Ovary (tissue), 9 donors: Measurements from ENCODE around the gene SULF2. TPM values are rescaled to one million over a fixed set of nuclear protein-coding genes. Genes with fewer than 3 reads are reported as not detected.

Source experiments
- DNase-seq, 5 donors: peaks; one replicate each; pipeline ENCODE4 v3.0.0-alpha.2; 2019 to 2020
- H3K27ac ChIP-seq, 2 donors: fragments of 200-600 bp; one replicate each; pipeline versions ENCODE4 v1.5.1 to v1.8.0; 2019 to 2022
- H3K27me3 ChIP-seq: fragments of 200-600 bp; one replicate; pipeline ENCODE4 v1.8.0; 2022
- H3K36me3 ChIP-seq: fragments of 200-600 bp; sonication (generic); one replicate; pipeline ENCODE4 v1.5.1; 2019
- H3K4me1 ChIP-seq: one replicate; pipeline ENCODE4 v1.8.1; 2013; ENCODE audit warnings: mild to moderate bottlenecking, moderate library complexity; ENCODE audit not compliant: insufficient read depth
- H3K4me3 ChIP-seq: fragments of 200-600 bp; sonication (generic); one replicate; pipeline ENCODE4 v1.5.1; 2017
- H3K9me3 ChIP-seq, 2 donors: fragments of 200-600 bp in 1 of 2; sonication (generic) in 1 of 2; one replicate each; pipeline versions ENCODE4 v1.5.1 to v1.8.1; 2013 to 2019; ENCODE audit warnings: mild to moderate bottlenecking in 1 of 2, moderate library complexity in 1 of 2
- CTCF ChIP-seq, 3 donors: fragments of 450-650 bp in 2 of 3; fragments of 200-600 bp in 1 of 3; IDR thresholded peaks; one replicate each; pipeline versions ENCODE4 v1.5.1 to v1.8.0; 2016 to 2022; ENCODE audit warnings: antibody characterized with exemption in 3 of 3, mild to moderate bottlenecking in 1 of 3
- EP300 ChIP-seq: sonication (generic); formaldehyde crosslinking; IDR thresholded peaks from one replicate; pipeline ENCODE4 v1.6.1; 2017; ENCODE audit warnings: antibody characterized with exemption
- POLR2A ChIP-seq: fragments of 450-650 bp; IDR thresholded peaks from one replicate; pipeline ENCODE4 v1.6.1; 2017; ENCODE audit warnings: antibody characterized with exemption, mild to moderate bottlenecking, moderate library complexity
- WGBS, 3 donors: extraction: QIAGEN DNeasy Blood & Tissue Kit in 1 of 3; methylation state at CpG; one replicate each; pipeline versions ENCODE4 v1.1.5 to v1.1.7; 2013 to 2017; 5-methylcytosine and 5-hydroxymethylcytosine counted together
- intact Hi-C, 4 donors: fragments of 100-400 bp; cut with DNase I; formaldehyde crosslinking; loops; one replicate each; pipeline versions ENCODE4 v1.11.0 to v1.15.1; 2022 to 2023
- polyA plus RNA-seq, 2 donors: library from polyadenylated mRNA; stranded (reverse); fragments of 200-250 nt in 1 of 2; fragments of 350-450 nt in 1 of 2; fragmentation: Illumina TruSeq in 1 of 2; extraction: RNeasy Lipid Tissue Mini Kit (QIAGEN cat#74804) in 1 of 2; gene quantifications; one replicate each; pipeline ENCODE4 v1.2.3, GENCODE V29; 2013 to 2014
- total RNA-seq, 7 donors: library from RNA; depleted of rRNA in 2 of 7; stranded (reverse); fragments of >200 nt in 2 of 7; fragmentation: NEBNext Ultra II Directional in 3 of 7; extraction: Animal tissue kit (Norgen Biotek cat#: 25700) in 3 of 7; gene quantifications; one replicate each; pipeline versions ENCODE4 v1.1.0 to v1.2.4, GENCODE V29; 2016 to 2023
- donor health status: DM: no; HTN: no; CAD: no; lungs with moderate emphysema.
- donor health status: DM: no; HTN: no; CAD: no.
- donor health status: Bipolar disorder and iron deficiency.
- donor health status: DM: yes; HTN: yes; CAD: no.
- donor health status: DM: no; HTN: no; CAD: no.
- donor health status: DM: yes; HTN: yes; CAD: no.

Gene SULF2
- total and polyA plus RNA-seq, 9 donors = 128 to 423 (median 362) TPM

- intact Hi-C loops = no loop called here
- Histone ChIP-seq H3K27ac (no peak overlapping the region), H3K9me3 (peaks cover 0 to under 1% of the 10 kb centered on the region in 2 donors), H3K4me3 (no peak overlapping the region), H3K36me3 (no peaks in the 10 kb centered on the region), H3K4me1 (peaks cover 15% of the 10 kb centered on the region), H3K27me3 (no peaks in the 10 kb centered on the region)
- no peak for DNase-seq
- TF ChIP-seq POLR2A = no peak
- TF ChIP-seq EP300 = no peak
- TF ChIP-seq CTCF (IDR thresholded peaks at IDR 0.05) = no peak
- WGBS, 3 donors = 89 to 94% (median 90%) methylated on average over 5 of the region's 5 CpGs
Observed at GRCh38 chr20:47775841-47776240, 9.4 kb downstream of the SULF2 start.

DNA sequence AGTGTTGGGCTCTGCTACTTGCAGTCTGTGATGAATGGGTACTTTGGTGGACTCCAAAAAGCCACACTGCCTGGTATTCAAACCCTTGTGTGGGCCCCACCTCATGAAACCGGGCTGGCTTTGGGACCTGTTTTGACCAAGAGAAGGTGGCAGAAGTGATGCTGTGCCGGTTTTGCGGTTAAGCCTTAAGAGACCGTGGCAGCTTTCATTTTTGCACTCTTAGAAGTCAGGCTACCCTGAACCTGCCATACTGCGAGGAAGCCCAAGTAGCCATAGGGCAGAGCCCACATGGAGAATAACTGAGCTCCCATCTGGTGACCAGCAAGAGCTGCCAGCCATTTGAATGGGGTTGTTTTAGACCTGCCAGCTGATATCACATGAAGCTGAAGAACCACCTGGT, 10.2 kb downstream of the SULF2 start:
- no peaks in the 10 kb centered on the region for H3K27me3 ChIP-seq
- no peak for TF ChIP-seq POLR2A
- TF ChIP-seq CTCF (IDR thresholded peaks at IDR 0.05) = no peak
- TF ChIP-seq EP300 = no peak
- H3K36me3 ChIP-seq = no peaks in the 10 kb centered on the region
- H3K9me3 ChIP-seq = peaks cover 0 to 3% of the 10 kb centered on the region in 2 donors
- intact Hi-C loops = no loop called here
- WGBS, 3 donors = 92 to 96% (median 96%) methylated on average over 5 of the region's 5 CpGs
- H3K27ac ChIP-seq = no peak overlapping the region
- H3K4me1 ChIP-seq = peaks cover 15% of the 10 kb centered on the region
- H3K4me3 ChIP-seq = no peak overlapping the region
- DNase-seq = no peak

DNA sequence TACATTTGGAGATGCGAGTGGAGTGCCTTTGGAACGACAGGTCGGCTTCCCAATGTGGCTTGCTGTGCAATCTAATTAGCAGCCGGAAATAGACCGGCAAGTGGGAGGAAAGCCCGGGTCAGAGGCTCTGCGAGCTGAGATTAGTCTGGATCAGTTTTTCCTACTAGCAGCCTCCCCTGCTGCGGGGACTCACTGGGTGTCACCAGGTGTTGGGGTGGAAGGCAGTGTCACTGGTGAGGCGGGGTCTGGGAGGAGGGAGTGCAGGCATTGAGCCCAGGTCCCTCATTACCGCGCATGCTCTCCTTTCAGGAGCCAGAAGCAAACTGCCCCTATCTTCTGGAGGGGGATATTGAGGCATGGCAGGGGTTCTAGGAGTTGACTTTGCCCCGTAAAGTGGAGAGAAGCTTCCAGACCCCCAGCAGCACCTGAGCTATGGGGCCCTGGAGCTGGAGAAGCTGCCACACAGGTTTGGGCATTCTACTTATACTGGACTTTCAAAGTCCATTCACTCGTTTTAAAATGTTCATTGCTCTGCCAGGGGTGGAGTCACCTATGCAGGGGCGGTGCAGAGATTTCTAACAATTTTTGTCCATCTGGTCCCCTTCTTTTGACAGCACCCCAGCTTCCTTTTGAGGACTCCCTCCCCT, 11.0 kb downstream of the SULF2 start:
- Histone ChIP-seq H3K4me3 (no peak overlapping the region), H3K27me3 (no peaks in the 10 kb centered on the region), H3K9me3 (peaks cover 0 to 3% of the 10 kb centered on the region in 2 donors), H3K36me3 (no peaks in the 10 kb centered on the region), H3K4me1 (peaks cover 17% of the 10 kb centered on the region), H3K27ac (no peak overlapping the region)
- intact Hi-C loops = no loop called here
- 40 to 59% (median 51%) methylated on average over 14 of the region's 14 CpGs for WGBS, 3 donors
- TF ChIP-seq CTCF (IDR thresholded peaks at IDR 0.05) (no peak), EP300 (no peak), POLR2A (no peak)
- no peak for DNase-seq

GRCh38 chr20:47773371-47773786, 11.9 kb downstream of the SULF2 start:
- Histone ChIP-seq H3K27ac (no peak overlapping the region), H3K36me3 (no peaks in the 10 kb centered on the region), H3K4me1 (peaks cover 17% of the 10 kb centered on the region), H3K4me3 (no peak overlapping the region), H3K27me3 (no peaks in the 10 kb centered on the region), H3K9me3 (peaks cover 0 to 3% of the 10 kb centered on the region in 2 donors)
- DNase-seq = no peak
- intact Hi-C loops = no loop called here
- WGBS, 3 donors = 72 to 76% (median 75%) methylated on average over 8 of the region's 8 CpGs
- TF ChIP-seq POLR2A = no peak
- TF ChIP-seq CTCF (IDR thresholded peaks at IDR 0.05) = no peak
- TF ChIP-seq EP300 = no peak
